GM19463 (cell line): Measurements from ENCODE around the gene NPHP4.
"Not testable (repeated sequence)": the region's sequence is repeated elsewhere in the genome, so short reads cannot be mapped to it uniquely, and the experiment has no call there.

ENCODE experiments used
- ATAC-seq: cut with Tn5 transposase; IDR thresholded peaks from one replicate; pipeline ENCODE4 v1.9.1; 2021; ENCODE audit warnings: mild to moderate bottlenecking, moderate library complexity; ENCODE audit not compliant: unreplicated experiment

The NPHP4 gene

GRCh38 chr1:5938101-5938646 is 54.1 kb downstream of the NPHP4 start:
- ATAC-seq, result no peak

- no peak for ATAC-seq
Measured at GRCh38 chr1:5937373-5937857, 54.8 kb downstream of the NPHP4 start.

- ATAC-seq, result no peak
Measured at GRCh38 chr1:5936621-5937372, 55.4 kb downstream of the NPHP4 start.

- no peak for ATAC-seq
Measured at GRCh38 chr1:5936126-5936525, 56.1 kb downstream of the NPHP4 start.

GRCh38 chr1:5935026-5935425 is 57.2 kb downstream of the NPHP4 start:
- no peak for ATAC-seq

- no peak for ATAC-seq
Measured at GRCh38 chr1:5934058-5934884, 58.0 kb downstream of the NPHP4 start.

GRCh38 chr1:5933676-5934057 is 58.6 kb downstream of the NPHP4 start:
- no peak for ATAC-seq

- ATAC-seq, result no peak
Measured at GRCh38 chr1:5933050-5933449, 59.2 kb downstream of the NPHP4 start.

GRCh38 chr1:5928714-5929400 is 63.4 kb downstream of the NPHP4 start:
- ATAC-seq, result no peak

- no peak for ATAC-seq
Measured at GRCh38 chr1:5927506-5928370, 64.5 kb downstream of the NPHP4 start.

- ATAC-seq, result no peak
Measured at GRCh38 chr1:5926686-5927435, 65.4 kb downstream of the NPHP4 start.

- ATAC-seq, result not testable (repeated sequence)
Measured at GRCh38 chr1:5922700-5923330, 69.4 kb downstream of the NPHP4 start.

- no peak for ATAC-seq
Measured at GRCh38 chr1:5921671-5922070, 70.6 kb downstream of the NPHP4 start.

GRCh38 chr1:5921129-5921528 is 71.1 kb downstream of the NPHP4 start:
- ATAC-seq, result no peak

- no peak for ATAC-seq
Measured at GRCh38 chr1:5920201-5920600, 72.0 kb downstream of the NPHP4 start.

GRCh38 chr1:5918275-5918649 is 74.0 kb downstream of the NPHP4 start:
- ATAC-seq, result no peak

GRCh38 chr1:5917591-5918274 is 74.5 kb downstream of the NPHP4 start:
- ATAC-seq, result no peak

- no peak for ATAC-seq
Measured at GRCh38 chr1:5917281-5917590, 75.0 kb downstream of the NPHP4 start.
